OCI-LY7 (cell line): ENCODE results near the gene CLEC3A. TPM values are rescaled to one million over a fixed set of nuclear protein-coding genes. Genes with fewer than 3 reads are reported as not detected.

Source experiments
- Bru-seq: library from RNA; stranded (reverse); fragments of 400-500 nt; gene quantifications from one replicate; lab custom pipeline; 2021; lab: Mats Ljungman, UMichigan
- BruChase-seq, 2 experiments: library from RNA; stranded (reverse); fragments of 400-500 nt; gene quantifications; one replicate each; lab custom pipeline; 2021; lab: Mats Ljungman, UMichigan
- BruUV-seq: library from RNA; stranded (reverse); fragments of 400-500 nt; replicated peaks from 2 replicates; lab custom pipeline; 2021; lab: Mats Ljungman, UMichigan
- CTCF ChIA-PET: fragments of 300-600 bp; sonication (Branson Sonifier 250); formaldehyde crosslinking; loops from one replicate; lab custom pipeline; 2022; ENCODE audit warnings: antibody characterized with exemption; ENCODE audit not compliant: unreplicated experiment; lab: Charles Lee
- POLR2A ChIA-PET: fragments of 300-600 bp; sonication (Branson Sonifier 250); formaldehyde crosslinking; loops from one replicate; lab custom pipeline; 2022; ENCODE audit warnings: antibody characterized with exemption; lab: Charles Lee
- DNase-seq: peaks from one replicate; pipeline ENCODE4 v3.0.0-alpha.2; 2015; ENCODE audit warnings: low spot score
- H2AFZ ChIP-seq: fragments of 200-600 bp; sonication (generic), shearing (Covaris generic); 2 replicates; pipeline ENCODE4 v1.6.1; 2014; ENCODE audit warnings: mild to moderate bottlenecking, antibody characterized with exemption, low read length, moderate library complexity
- H3K27ac ChIP-seq: fragments of 200-600 bp; sonication (generic); 2 replicates; pipeline ENCODE4 v1.5.1; 2014; ENCODE audit warnings: mixed run types, low read depth, mild to moderate bottlenecking, moderate library complexity, low read length, inconsistent platforms; ENCODE audit not compliant: poor library complexity, severe bottlenecking
- H3K36me3 ChIP-seq: fragments of 200-600 bp; sonication (generic); 2 replicates; pipeline ENCODE4 v1.6.1; 2014; ENCODE audit warnings: mild to moderate bottlenecking, antibody characterized with exemption, low read length, moderate library complexity, mixed read lengths; ENCODE audit not compliant: insufficient read depth
- H3K4me1 ChIP-seq: fragments of 200-600 bp; sonication (generic); 2 replicates; pipeline ENCODE4 v1.5.1; 2014; ENCODE audit warnings: mild to moderate bottlenecking, low read length; ENCODE audit not compliant: insufficient read depth, poor library complexity, severe bottlenecking
- H3K4me2 ChIP-seq: fragments of 200-600 bp; sonication (generic); 2 replicates; pipeline ENCODE4 v1.6.1; 2014; ENCODE audit warnings: mild to moderate bottlenecking, low read length
- H3K4me3 ChIP-seq: fragments of 200-600 bp; sonication (generic); 2 replicates; pipeline ENCODE4 v1.5.1; 2014; ENCODE audit warnings: mild to moderate bottlenecking, low read depth, low read length; ENCODE audit not compliant: poor library complexity, severe bottlenecking
- H3K79me2 ChIP-seq: fragments of 200-600 bp; sonication (generic); 2 replicates; pipeline ENCODE4 v1.6.1; 2016; ENCODE audit warnings: low read depth, mild to moderate bottlenecking, low read length, moderate library complexity, mixed read lengths; ENCODE audit not compliant: insufficient read depth
- H3K9me2 ChIP-seq: fragments of 200-600 bp; sonication (generic); 2 replicates; pipeline ENCODE4 v1.6.1; 2016; ENCODE audit warnings: mild to moderate bottlenecking, low read length, mixed read lengths; ENCODE audit not compliant: insufficient read depth
- H3K9me3 ChIP-seq: fragments of 200-600 bp; sonication (generic); 2 replicates; pipeline ENCODE4 v1.6.1; 2014; ENCODE audit warnings: mild to moderate bottlenecking, mixed run types, low read length, mixed read lengths
- H4K20me1 ChIP-seq: fragments of 200-600 bp; sonication (generic); 2 replicates; pipeline ENCODE4 v1.6.1; 2014; ENCODE audit warnings: mild to moderate bottlenecking, antibody characterized with exemption, low read length, moderate library complexity, mixed read lengths; ENCODE audit not compliant: insufficient read depth
- CTCF ChIP-seq: fragments of 200-600 bp; sonication (generic); conservative IDR thresholded peaks from 2 replicates; pipeline ENCODE4 v1.5.1; 2014; ENCODE audit warnings: mild to moderate bottlenecking, antibody characterized with exemption, low read length, moderate library complexity, mixed read lengths
- EZH2phosphoT487 ChIP-seq: fragments of 200-600 bp; sonication (generic); IDR thresholded peaks from 2 replicates; pipeline ENCODE4 v1.6.1; 2018; ENCODE audit warnings: low read depth, borderline replicate concordance, mild to moderate bottlenecking, mixed run types, antibody characterized with exemption, low read length, moderate library complexity, mixed read lengths
- intact Hi-C: fragments of 100-400 bp; cut with micrococcal nuclease; formaldehyde crosslinking; loops from one replicate; pipeline ENCODE4 v1.10.0; 2022; ENCODE audit not compliant: unreplicated experiment
- long read RNA-seq: library from polyadenylated mRNA; stranded (forward); transcript quantifications from one replicate; pipeline ENCODE4 v2.0.0, GENCODE V29; 2022
- total RNA-seq, 2 experiments: library from RNA; depleted of rRNA in 1 of 2; stranded (reverse); fragments of >200 nt in 1 of 2; shearing (Covaris generic) in 1 of 2; gene quantifications; 2 replicates each; pipeline ENCODE4 v1.2.3, GENCODE V29; 2014 to 2022

Gene CLEC3A
- total RNA-seq (2014; rRNA removed; shearing (Covaris generic)) (not detected in 2 replicates), total RNA-seq (2022) (not detected in 2 replicates), Bru-seq, nascent RNA (not detected), BruChase-seq, experiment 1, labeled RNA remaining after a 6-hour chase (not detected), BruChase-seq, experiment 2, labeled RNA remaining after a 2-hour chase (not detected)
- long read RNA-seq = 0 reads

- H3K9me2 ChIP-seq = no peaks in the 10 kb centered on the region
- no peak within 1 kb of the TSS for H2AFZ ChIP-seq
- H3K27ac ChIP-seq = no peak within 1 kb of the TSS
- intact Hi-C loops = no loop called here
- no peaks in the 10 kb centered on the region for H3K36me3 ChIP-seq
- BruUV-seq = no TSS peak
- H3K4me2 ChIP-seq = no peak within 1 kb of the TSS
- no peak for TF ChIP-seq EZH2phosphoT487
- no peak for TF ChIP-seq CTCF
- ChIA-PET POLR2A (no interaction called here), CTCF (no interaction called here)
- no peaks in the 10 kb centered on the region for H3K79me2 ChIP-seq
- DNase-seq = no peak
- no peaks in the 10 kb centered on the region for H3K9me3 ChIP-seq
- H4K20me1 ChIP-seq = no peaks in the 10 kb centered on the region
- no peaks in the 10 kb centered on the region for H3K4me1 ChIP-seq
- no peak within 1 kb of the TSS for H3K4me3 ChIP-seq
Observed at GRCh38 chr16:78022347-78023060, at the start of gene CLEC3A. CLEC3A (plus strand) TSS chr16:78022548; CDS start chr16:78022627, 79 bp downstream.

- no peaks in the 10 kb centered on the region for H3K36me3 ChIP-seq
- H3K4me1 ChIP-seq = no peaks in the 10 kb centered on the region
- no peaks in the 10 kb centered on the region for H3K79me2 ChIP-seq
- POLR2A ChIA-PET = no interaction called here
- H2AFZ ChIP-seq = no peak overlapping the region
- BruUV-seq = no TSS peak
- no peak overlapping the region for H3K27ac ChIP-seq
- CTCF ChIA-PET = no interaction called here
- H4K20me1 ChIP-seq = no peaks in the 10 kb centered on the region
- intact Hi-C loops = no loop called here
- H3K4me3 ChIP-seq = no peak overlapping the region
- no peaks in the 10 kb centered on the region for H3K9me2 ChIP-seq
- H3K4me2 ChIP-seq = no peak overlapping the region
- no peak for TF ChIP-seq EZH2phosphoT487
- TF ChIP-seq CTCF = no peak
- H3K9me3 ChIP-seq = no peaks in the 10 kb centered on the region
- peak; percentile 1 for DNase-seq
Observed at GRCh38 chr16:77974883-77975282, 47.5 kb upstream of the CLEC3A start.

GRCh38 chr16:77975942-77976341 lies 46.4 kb upstream of the CLEC3A start:
- Histone ChIP-seq H3K79me2 (no peaks in the 10 kb centered on the region), H3K36me3 (no peaks in the 10 kb centered on the region), H3K9me2 (no peaks in the 10 kb centered on the region), H3K4me3 (no peak overlapping the region), H3K4me1 (no peaks in the 10 kb centered on the region), H2AFZ (no peak overlapping the region), H3K4me2 (no peak overlapping the region), H3K9me3 (no peaks in the 10 kb centered on the region), H3K27ac (no peak overlapping the region), H4K20me1 (no peaks in the 10 kb centered on the region)
- no peak for DNase-seq
- intact Hi-C loops = no loop called here
- no TSS peak for BruUV-seq
- CTCF ChIA-PET = no interaction called here
- POLR2A ChIA-PET = no interaction called here
- TF ChIP-seq EZH2phosphoT487 (no peak), CTCF (no peak)
